Right lobe of liver (tissue), 4 donors: ENCODE measurements around the gene ABCC9.

ENCODE experiments used
- CTCF ChIP-seq, 4 donors: fragments of 200-600 bp in 3 of 4; fragments of 450-650 bp in 1 of 4; IDR thresholded peaks; one replicate each; pipeline versions ENCODE4 v1.5.1 to v1.8.0; 2016 to 2022; ENCODE audit warnings: antibody characterized with exemption in 4 of 4, mild to moderate bottlenecking in 2 of 4
- POLR2A ChIP-seq: fragments of 450-650 bp; IDR thresholded peaks from one replicate; pipeline ENCODE4 v1.6.1; 2017; ENCODE audit warnings: antibody characterized with exemption, mild to moderate bottlenecking
- donor health status: DM: no; HTN: no; CAD: no.
- donor health status: DM: no; HTN: no; CAD: no.
- donor health status: DM: no; HTN: yes; CAD: no.

- TF ChIP-seq CTCF (IDR thresholded peaks at IDR 0.05) (no peak), POLR2A (no peak)
These were observed 22.8 kb downstream of the ABCC9 start for GRCh38 chr12:21918456-21918855.
